ENCODE data around the gene PCLO. TPM values are rescaled to one million over a fixed set of nuclear protein-coding genes. Genes with fewer than 3 reads are reported as not detected.

Gene PCLO
- total and polyA plus RNA-seq, 2 of the 4 experiments (the other 2 are of a cell fraction) = under 0.01 to 0.05 TPM

GRCh38 chr7:83032195-83032594 lies 130.5 kb downstream of the PCLO start:
- DNase-seq = no peak
- in situ Hi-C loops (cut with MboI; ENCODE audit: low sequenced_read_pairs) (no loop called here), dilution Hi-C loops (cut with HindIII; ENCODE audit: low sequenced_read_pairs, unreplicated experiment) (no loop called here), intact Hi-C loops (cut with micrococcal nuclease) (no loop called here)
- Histone ChIP-seq H2BK20ac (ENCODE audit: low read depth, low read length) (no peak overlapping the region), H3K4me2 (ENCODE audit: low read depth, low read length) (no peak overlapping the region), H3K9me3 (ENCODE audit: control insufficient read depth, insufficient read depth, low read length) (no peaks in the 10 kb centered on the region), H3K27me3 (ENCODE audit: control insufficient read depth, insufficient read depth, low read length) (no peaks in the 10 kb centered on the region), H2AK9ac (replicated peaks; ENCODE audit: low read depth, low read length, poor library complexity) (no peak overlapping the region), H4K91ac (ENCODE audit: insufficient read depth, low read depth, low read length) (no peak overlapping the region), H4K8ac (ENCODE audit: low read depth in 2 of 2, low read length in 2 of 2) (no peak overlapping the region), H3K9ac (ENCODE audit: low read depth, low read length) (no peak overlapping the region), H3K56ac (ENCODE audit: extremely low read depth, insufficient read depth, low read length) (no peak overlapping the region), H3K4ac (ENCODE audit: low read depth, low read length) (no peak overlapping the region), H3K9me1 (ENCODE audit: insufficient read depth, low read length) (no peaks in the 10 kb centered on the region), H3K79me1 (ENCODE audit: low read depth in 1 of 2, low read length in 2 of 2) (no peaks in the 10 kb centered on the region), H3K14ac (replicated peaks; ENCODE audit: low read depth, low read length) (no peak overlapping the region), H2AK5ac (ENCODE audit: low read depth, low read length) (no peak overlapping the region), H2BK120ac (ENCODE audit: low read depth, low read length) (no peak overlapping the region), H2BK5ac (ENCODE audit: low read depth, low read length, poor library complexity, severe bottlenecking) (no peak overlapping the region), H4K20me1 (ENCODE audit: insufficient read depth, low read length) (no peaks in the 10 kb centered on the region), H3K23ac (ENCODE audit: low read depth, low read length) (no peak overlapping the region), H3K4me1 (ENCODE audit: control insufficient read depth, insufficient read depth, low read length) (no peaks in the 10 kb centered on the region), H3K4me3 (ENCODE audit: insufficient read depth, low read depth, low read length) (no peak overlapping the region), H3K18ac (ENCODE audit: low read depth, low read length) (no peak overlapping the region), H3K27ac (ENCODE audit: insufficient read depth, low read length) (no peak overlapping the region), H2AFZ (replicated peaks; ENCODE audit: low read length, poor library complexity) (no peak overlapping the region), H2BK15ac (ENCODE audit: low read depth, low read length) (no peak overlapping the region), H3K36me3 (ENCODE audit: control insufficient read depth, insufficient read depth, low read length) (no peaks in the 10 kb centered on the region), H4K5ac (ENCODE audit: low read depth, low read length) (no peak overlapping the region)
- BruUV-seq (replicated peaks) = no TSS peak
- no peak for ATAC-seq (ENCODE audit: low read depth)
- no peak for TF ChIP-seq FOS (IDR thresholded peaks at IDR 0.05; ENCODE audit: low read depth, low read length)
- no peak for TF ChIP-seq CTCF (conservative IDR thresholded peaks at IDR 0.05; ENCODE audit: low read depth, low read length)
- no peak for TF ChIP-seq RCOR1 (IDR thresholded peaks at IDR 0.05; ENCODE audit: insufficient replicate concordance, low read length)
- no peak for TF ChIP-seq RAD21 (IDR thresholded peaks at IDR 0.05; ENCODE audit: low read length)
- TF ChIP-seq MAFK (IDR thresholded peaks at IDR 0.05; ENCODE audit: low read depth, low read length) = no peak
- TF ChIP-seq CHD1 (IDR thresholded peaks at IDR 0.05; ENCODE audit: low read depth, low read length) = no peak
- TF ChIP-seq RFX5 (IDR thresholded peaks at IDR 0.05; ENCODE audit: low read depth, low read length) = no peak
- TF ChIP-seq ELK1 (IDR thresholded peaks at IDR 0.05; ENCODE audit: borderline replicate concordance, low read depth, low read length) = no peak
- ChIA-PET POLR2A (ENCODE audit: unreplicated experiment) (no interaction called here), CTCF (no interaction called here)
